Cardiac fibroblast (primary cell): ENCODE data around the gene DYRK1A.

ENCODE experiments used
- DNase-seq, 2 donors: peaks; one replicate each; pipeline versions ENCODE4 v3.0.0 to v3.0.0-alpha.2; 2010; ENCODE audit warnings: low read depth in 2 of 2
- H3K4me3 ChIP-seq, 2 donors: replicated peaks in 1 of 2; 1 replicate in 1 of 2; 2 replicates in 1 of 2; pipeline ENCODE4 v1.5.1; 2011; ENCODE audit warnings: low read depth in 2 of 2, low read length in 2 of 2, mild to moderate bottlenecking in 2 of 2, moderate library complexity in 1 of 2
- TF ChIP-seq, protein P1 (sequence below): IDR thresholded peaks from one replicate; pipeline ENCODE4 v1.5.1; 2011; ENCODE audit warnings: low read depth, mild to moderate bottlenecking, low read length, inconsistent platforms

Gene DYRK1A

DNA sequence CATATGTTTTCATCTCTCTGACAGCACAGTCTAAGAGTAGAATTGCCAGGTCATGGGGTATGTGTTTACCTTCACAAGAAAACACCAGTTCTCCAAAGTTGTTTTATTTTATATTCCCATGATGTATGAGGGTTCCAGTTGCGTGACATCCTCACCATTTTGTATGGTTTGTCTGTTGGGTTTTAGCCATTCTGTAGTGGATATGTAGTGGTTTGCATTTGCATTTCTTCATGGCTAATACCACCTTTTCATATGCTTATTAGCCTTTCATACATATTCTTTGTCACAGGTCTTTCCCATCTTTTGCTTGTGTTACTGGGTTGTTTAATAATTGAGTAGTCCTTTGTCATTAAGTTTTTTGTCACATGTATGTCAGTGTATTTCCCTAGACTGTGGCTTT lies 132.1 kb downstream of the DYRK1A start:
- TF ChIP-seq, protein P1, sequence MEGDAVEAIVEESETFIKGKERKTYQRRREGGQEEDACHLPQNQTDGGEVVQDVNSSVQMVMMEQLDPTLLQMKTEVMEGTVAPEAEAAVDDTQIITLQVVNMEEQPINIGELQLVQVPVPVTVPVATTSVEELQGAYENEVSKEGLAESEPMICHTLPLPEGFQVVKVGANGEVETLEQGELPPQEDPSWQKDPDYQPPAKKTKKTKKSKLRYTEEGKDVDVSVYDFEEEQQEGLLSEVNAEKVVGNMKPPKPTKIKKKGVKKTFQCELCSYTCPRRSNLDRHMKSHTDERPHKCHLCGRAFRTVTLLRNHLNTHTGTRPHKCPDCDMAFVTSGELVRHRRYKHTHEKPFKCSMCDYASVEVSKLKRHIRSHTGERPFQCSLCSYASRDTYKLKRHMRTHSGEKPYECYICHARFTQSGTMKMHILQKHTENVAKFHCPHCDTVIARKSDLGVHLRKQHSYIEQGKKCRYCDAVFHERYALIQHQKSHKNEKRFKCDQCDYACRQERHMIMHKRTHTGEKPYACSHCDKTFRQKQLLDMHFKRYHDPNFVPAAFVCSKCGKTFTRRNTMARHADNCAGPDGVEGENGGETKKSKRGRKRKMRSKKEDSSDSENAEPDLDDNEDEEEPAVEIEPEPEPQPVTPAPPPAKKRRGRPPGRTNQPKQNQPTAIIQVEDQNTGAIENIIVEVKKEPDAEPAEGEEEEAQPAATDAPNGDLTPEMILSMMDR = no peak
- no peak for DNase-seq
- no peak overlapping the region for H3K4me3 ChIP-seq

DNA sequence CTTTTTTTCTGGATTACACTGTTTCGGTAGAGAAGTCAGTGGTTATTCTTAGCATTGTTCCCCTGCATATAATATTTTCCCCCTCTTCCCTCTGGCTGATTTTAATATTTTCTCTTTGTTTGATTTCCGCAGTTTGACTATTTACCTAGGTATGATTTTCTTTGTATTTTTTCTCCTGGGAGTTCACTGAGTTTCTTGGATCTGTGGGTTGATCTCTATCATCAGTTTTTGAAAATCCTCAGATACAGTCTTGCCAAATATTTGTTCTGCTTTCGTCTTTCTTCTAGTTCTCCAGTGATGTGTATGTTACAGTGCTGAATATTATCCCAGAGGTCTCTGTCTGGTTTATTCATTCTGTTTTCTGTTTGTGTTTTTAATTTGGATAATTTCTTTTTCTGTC lies 136.4 kb downstream of the DYRK1A start:
- DNase-seq = no peak
- TF ChIP-seq, protein P1 = no peak
- no peak overlapping the region for H3K4me3 ChIP-seq

DNA sequence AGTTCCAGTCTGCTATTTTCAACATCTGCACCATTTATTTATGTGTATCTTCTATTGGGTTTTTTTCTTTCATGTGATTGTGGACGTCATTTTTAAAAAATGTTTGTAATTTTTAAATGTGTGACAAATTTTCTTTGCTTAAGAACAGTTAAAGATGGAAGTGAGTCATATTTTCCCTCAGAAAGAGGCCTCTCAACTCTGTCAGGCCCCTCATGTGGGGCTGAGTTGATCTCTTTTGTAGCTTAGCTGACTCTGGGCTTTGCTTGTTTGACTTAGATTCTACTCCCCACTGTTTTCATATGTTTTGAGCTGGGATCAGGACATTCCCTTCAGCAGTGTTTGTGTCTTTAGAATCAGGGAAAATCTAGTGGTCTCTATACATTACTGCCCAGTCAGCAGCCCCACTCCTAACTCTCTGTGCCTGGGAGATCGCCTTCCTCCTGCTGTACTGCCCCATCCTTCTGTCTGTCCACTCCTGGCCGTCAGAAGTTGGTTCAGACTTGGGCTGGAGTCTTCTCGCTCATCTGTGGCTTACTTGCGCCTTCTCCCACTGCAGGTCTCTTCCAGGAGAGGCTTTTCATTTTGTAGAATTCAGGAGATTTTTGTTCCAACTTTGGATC lies 137.4 kb downstream of the DYRK1A start:
- TF ChIP-seq, protein P1 = no peak
- no peak overlapping the region for H3K4me3 ChIP-seq
- peak; percentile 58 to 86 for DNase-seq

GRCh38 chr21:37505963-37506362 lies 139.4 kb downstream of the DYRK1A start:
- no peak for DNase-seq
- H3K4me3 ChIP-seq = no peak overlapping the region
- TF ChIP-seq, protein P1 = no peak

DNA sequence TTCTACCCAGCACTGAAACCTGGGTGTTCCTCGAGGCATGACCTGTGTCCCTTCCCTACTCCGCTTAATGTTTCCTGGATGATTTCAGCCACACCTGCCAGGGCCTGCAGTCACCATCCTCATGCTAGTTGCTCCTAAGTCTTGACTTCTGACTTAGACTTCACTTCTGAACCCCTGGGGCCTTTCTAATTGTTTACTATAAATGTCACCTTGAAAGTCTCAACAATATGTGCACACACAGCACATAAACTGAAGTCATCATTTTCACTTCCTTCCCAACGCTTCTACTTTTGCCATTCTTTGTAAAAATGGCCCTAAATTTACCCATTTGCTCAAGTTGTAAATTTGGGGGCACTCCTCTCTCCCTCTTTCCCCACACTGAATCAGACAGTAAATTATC lies 141.1 kb downstream of the DYRK1A start:
- no peak overlapping the region for H3K4me3 ChIP-seq
- TF ChIP-seq, protein P1 = no peak
- no peak for DNase-seq

DNA sequence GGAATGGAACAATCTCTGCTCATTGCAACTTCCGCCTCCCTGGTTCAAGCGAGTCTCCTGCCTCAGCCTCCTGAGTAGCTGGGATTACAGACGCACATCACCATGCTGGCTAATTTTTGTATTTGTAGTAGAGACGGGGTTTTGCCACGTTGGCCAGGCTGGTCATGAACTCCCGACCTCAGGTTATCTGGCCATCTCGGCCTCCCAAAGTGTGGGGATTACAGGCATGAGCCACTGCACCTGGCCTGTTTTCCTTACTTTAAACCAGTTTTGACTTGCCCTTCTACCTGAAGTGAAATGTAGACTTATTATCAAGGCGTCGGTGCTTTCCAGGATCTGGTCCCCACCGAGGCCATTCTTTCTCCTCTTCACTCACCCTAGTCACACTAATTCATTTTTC lies 141.8 kb downstream of the DYRK1A start:
- TF ChIP-seq, protein P1 = no peak
- no peak for DNase-seq
- no peak overlapping the region for H3K4me3 ChIP-seq
